ENCODE results near the gene MEGF8. TPM values are rescaled to one million over a fixed set of nuclear protein-coding genes. Genes with fewer than 3 reads are reported as not detected.

Gene MEGF8
- total and polyA plus RNA-seq, 2 of the 8 experiments (the other 6 are each of a cell fraction or from before 2014, with no cell fraction given) = 13.0 to 23.7 TPM

DNA sequence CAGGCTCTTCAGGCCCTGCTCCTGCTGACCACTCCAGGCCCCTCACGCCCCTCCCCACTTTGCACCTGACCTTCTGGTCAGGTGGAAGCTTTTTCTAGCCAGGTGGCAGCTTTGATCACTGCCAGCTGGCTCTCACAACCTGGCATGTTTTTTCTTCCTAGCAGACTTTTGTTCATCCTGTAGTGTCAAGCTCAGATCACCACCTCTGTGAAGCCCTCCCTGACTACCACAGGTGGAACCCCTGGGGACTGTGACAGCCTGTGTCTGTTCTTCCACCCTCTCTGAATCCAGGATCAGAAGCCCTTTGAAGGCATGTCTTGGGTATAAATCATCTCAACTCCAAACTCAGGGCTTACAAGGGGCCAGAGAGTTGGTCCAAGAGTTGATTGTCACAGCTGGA is 75.0 kb downstream of the MEGF8 start (continued):
- TF ChIP-seq RBBP5 (IDR thresholded peaks at IDR 0.05; ENCODE audit: borderline replicate concordance, low read depth, low read length) = no peak
- no peak for TF ChIP-seq ATF3 (IDR thresholded peaks at IDR 0.05; ENCODE audit: insufficient read depth, low read depth, low read length)
- no peak for TF ChIP-seq RAD21 (IDR thresholded peaks at IDR 0.05 in 1 of 2, conservative IDR thresholded peaks at IDR 0.05 in 1 of 2; ENCODE audit: low read depth in 2 of 2, low read length in 2 of 2)
- no peak for TF ChIP-seq SIRT6 (IDR thresholded peaks at IDR 0.05; ENCODE audit: low read length)
- no peak for TF ChIP-seq FOSL1 (IDR thresholded peaks at IDR 0.05; ENCODE audit: insufficient read depth, low read depth, low read length)
- TF ChIP-seq KDM4A (IDR thresholded peaks at IDR 0.05; ENCODE audit: low read depth, low read length, severe bottlenecking) = no peak
- no peak for TF ChIP-seq SP2 (IDR thresholded peaks at IDR 0.05; ENCODE audit: low read length)
- TF ChIP-seq BACH1 (IDR thresholded peaks at IDR 0.05; ENCODE audit: low read length) = no peak
- TF ChIP-seq ASH2L (IDR thresholded peaks at IDR 0.05; ENCODE audit: low read length) = no peak
